HepG2 (cell line): ENCODE measurements around the gene CIITA. TPM values are rescaled to one million over a fixed set of nuclear protein-coding genes. Genes with fewer than 3 reads are reported as not detected.

Experiments used
- ATAC-seq: fragments of 200-7000 bp; cut with Tn5 transposase; 3 replicates; pipeline ENCODE4 v1.9.1; 2020; ENCODE audit warnings: mild to moderate bottlenecking, moderate library complexity
- BruUV-seq: library from RNA; stranded (reverse); fragments of 400-500 nt; replicated peaks from 2 replicates; lab custom pipeline; 2021; lab: Mats Ljungman, UMichigan
- CTCF ChIA-PET: fragments of 300-600 bp; formaldehyde crosslinking; extraction: SDS; loops from one replicate; lab custom pipeline; 2021; ENCODE audit warnings: low total read pairs, inconsistent platforms, low intra/inter-chr PET ratio; lab: Yijun Ruan, JAX
- POLR2A ChIA-PET: fragments of 350-600 bp; sonication (Branson Sonifier 250); formaldehyde crosslinking; loops from one replicate; lab custom pipeline; 2020; ENCODE audit warnings: antibody characterized with exemption, inconsistent platforms; lab: Yijun Ruan, JAX
- DNase-seq: peaks from one replicate; pipeline ENCODE4 v3.0.0-alpha.2; 2015; ENCODE audit warnings: low spot score
- FAIRE-seq: peaks from 3 replicates; lab custom pipeline; 2011; peaks lifted over from hg19 to GRCh38; lab: Jason Lieb, UNC
- H2AFZ ChIP-seq: one replicate; pipeline ENCODE4 v1.6.1; 2011; ENCODE audit warnings: low read length, inconsistent platforms
- H3K27ac ChIP-seq: fragments of 300-600 bp; 3 replicates; pipeline ENCODE4 v1.8.0; 2011; ENCODE audit warnings: mixed run types, mild to moderate bottlenecking, mixed read lengths, low read length, inconsistent platforms; ENCODE audit not compliant: insufficient read depth; ENCODE audit errors: extremely low read length
- H3K27me3 ChIP-seq, 2 experiments: fragments of 200-600 bp in 1 of 2; 2 replicates in 1 of 2; 3 replicates in 1 of 2; pipeline versions ENCODE4 v1.6.0 to v1.8.0; 2011; ENCODE audit warnings: low read length in 2 of 2, mild to moderate bottlenecking in 2 of 2, moderate library complexity in 2 of 2, inconsistent platforms in 1 of 2; ENCODE audit not compliant: insufficient read depth in 2 of 2, control insufficient read depth in 1 of 2
- H3K36me3 ChIP-seq, 2 experiments: fragments of 200-600 bp in 1 of 2; replicated peaks in 1 of 2; 2 replicates in 1 of 2; 3 replicates in 1 of 2; pipeline versions ENCODE4 v1.5.1 to v1.8.0; 2011; ENCODE audit warnings: low read length in 2 of 2, inconsistent platforms in 1 of 2; ENCODE audit not compliant: insufficient read depth in 2 of 2, control insufficient read depth in 1 of 2
- H3K4me1 ChIP-seq: 2 replicates; pipeline ENCODE4 v1.5.1; 2012; ENCODE audit warnings: low read length, inconsistent platforms; ENCODE audit not compliant: insufficient read depth
- H3K4me2 ChIP-seq: 2 replicates; pipeline ENCODE4 v1.6.0; 2011; ENCODE audit warnings: low read depth, low read length, inconsistent platforms
- H3K4me3 ChIP-seq, 3 experiments: fragments of 200-600 bp in 1 of 3; sonication (generic), shearing (Covaris generic) in 1 of 3; replicated peaks in 1 of 3; 2 replicates each; pipeline ENCODE4 v1.5.1; 2011 to 2016; ENCODE audit warnings: low read length in 3 of 3, inconsistent platforms in 2 of 3, low read depth in 2 of 3, mild to moderate bottlenecking in 2 of 3, control low read depth in 1 of 3, mixed read lengths in 1 of 3; ENCODE audit not compliant: insufficient read depth in 1 of 3
- H3K79me2 ChIP-seq: one replicate; pipeline ENCODE4 v1.6.1; 2011; ENCODE audit warnings: low read length, inconsistent platforms; ENCODE audit not compliant: insufficient read depth
- H3K9ac ChIP-seq: 2 replicates; pipeline ENCODE4 v1.6.0; 2011; ENCODE audit warnings: mild to moderate bottlenecking, low read depth, low read length, inconsistent platforms; ENCODE audit not compliant: insufficient read depth
- H3K9me3 ChIP-seq: 2 replicates; pipeline ENCODE4 v1.5.1; 2012; ENCODE audit warnings: mild to moderate bottlenecking, low read length
- H4K20me1 ChIP-seq: 2 replicates; pipeline ENCODE4 v1.6.0; 2011; ENCODE audit warnings: inconsistent platforms, mild to moderate bottlenecking, low read length, moderate library complexity; ENCODE audit not compliant: insufficient read depth
- NCOA5 ChIP-seq: sonication (generic); formaldehyde crosslinking; IDR thresholded peaks from 2 replicates; pipeline ENCODE4 v1.4.0; 2020; ENCODE audit warnings: missing genetic modification reagents
- NFIC ChIP-seq: IDR thresholded peaks from 2 replicates; pipeline ENCODE4 v1.6.1; 2012; ENCODE audit warnings: mild to moderate bottlenecking, low read length, inconsistent platforms
- RBM39 ChIP-seq: fragments of 200-400 bp; formaldehyde crosslinking; IDR thresholded peaks from one replicate; pipeline ENCODE4 v1.6.1; 2018; ENCODE audit warnings: antibody characterized with exemption, mild to moderate bottlenecking, low read depth, low read length; ENCODE audit not compliant: poor library complexity, severe bottlenecking
- YEATS2 ChIP-seq: sonication (generic); formaldehyde crosslinking; IDR thresholded peaks from 2 replicates; pipeline ENCODE4 v1.4.0; 2020; ENCODE audit warnings: missing genetic modification reagents, borderline replicate concordance
- ZBTB20 ChIP-seq: sonication (generic); formaldehyde crosslinking; IDR thresholded peaks from 2 replicates; pipeline ENCODE4 v1.8.1; 2023; ENCODE audit warnings: missing genetic modification reagents, low read depth, mild to moderate bottlenecking, borderline replicate concordance
- ZFP36L2 ChIP-seq: sonication (generic); formaldehyde crosslinking; IDR thresholded peaks from 2 replicates; pipeline ENCODE4 v1.4.0; 2020; ENCODE audit warnings: missing genetic modification reagents
- ZFP82 ChIP-seq: sonication (generic); formaldehyde crosslinking; IDR thresholded peaks from 2 replicates; pipeline ENCODE4 v1.5.1; 2020; ENCODE audit warnings: mild to moderate bottlenecking, missing genetic modification reagents, borderline replicate concordance
- ZNF17 ChIP-seq: sonication (generic); formaldehyde crosslinking; IDR thresholded peaks from 2 replicates; pipeline ENCODE4 v1.5.0; 2020; ENCODE audit warnings: mild to moderate bottlenecking, missing genetic modification reagents
- ZNF451 ChIP-seq: sonication (generic); formaldehyde crosslinking; IDR thresholded peaks from 2 replicates; pipeline ENCODE4 v1.5.0; 2020; ENCODE audit warnings: mild to moderate bottlenecking, missing genetic modification reagents
- ZSCAN25 ChIP-seq: sonication (generic); formaldehyde crosslinking; IDR thresholded peaks from 2 replicates; pipeline ENCODE4 v1.8.0; 2022; ENCODE audit warnings: mild to moderate bottlenecking, missing genetic modification reagents
- WGBS: methylation state at CpG from one replicate; pipeline ENCODE4 v1.1.6; 2017; ENCODE audit warnings: low lambda C conversion rate; 5-methylcytosine and 5-hydroxymethylcytosine counted together
- in situ Hi-C: cut with HindIII; loops from 2 replicates; pipeline ENCODE4 v1.10.0; 2017; ENCODE audit warnings: low pct_unique_long_range_greater_than_20kb; ENCODE audit not compliant: extremely low pct_ligation_motif_present
- intact Hi-C: fragments of 100-400 bp; cut with micrococcal nuclease; formaldehyde crosslinking; loops from one replicate; pipeline ENCODE4 v1.10.0; 2022; ENCODE audit not compliant: unreplicated experiment
- polyA plus RNA-seq, 8 experiments: library from polyadenylated mRNA; depleted of rRNA in 3 of 8; stranded (reverse) in 7 of 8; unstranded in 1 of 8; fragments of >200 nt; fragmentation: Illumina TruSeq in 4 of 8; extraction: Trizol in 4 of 8; gene quantifications; 2 replicates each; pipeline versions ENCODE4 v1.2.1 to v1.2.3, GENCODE V29; 2011 to 2016; ENCODE audit warnings: low read depth in 4 of 8, missing spikeins in 1 of 8, mixed read lengths in 1 of 8; ENCODE audit not compliant: insufficient read depth in 1 of 8
- total RNA-seq, 5 experiments: library from RNA; depleted of rRNA; stranded (reverse); fragments of >200 nt; fragmentation: Illumina TruSeq; extraction: Trizol; gene quantifications; 2 replicates each; pipeline ENCODE4 v1.2.3, GENCODE V29; 2016; ENCODE audit warnings: low read depth in 1 of 5
- TF ChIP-seq, protein P1 (sequence below): IDR thresholded peaks from 2 replicates; pipeline ENCODE4 v1.6.1; 2016; ENCODE audit warnings: missing compliant biosample characterization, missing genetic modification reagents, borderline replicate concordance

The CIITA gene
- total and polyA plus RNA-seq, 2 of the 13 experiments (the other 11 are each of a cell fraction or from before 2014, with no cell fraction given) = 0.08 to 0.09 TPM

GRCh38 chr16:10883004-10883403 is 6.0 kb downstream of the CIITA start:
- Histone ChIP-seq H3K4me3 (no peak overlapping the region), H3K4me2 (no peak overlapping the region), H2AFZ (no peak overlapping the region), H3K79me2 (no peaks in the 10 kb centered on the region), H3K9ac (no peak overlapping the region), H3K9me3 (no peaks in the 10 kb centered on the region), H3K36me3 (no peaks in the 10 kb centered on the region), H3K27me3 (peaks cover 6 to 23% of the 10 kb centered on the region in 2 experiments; a peak in 4 of 5 replicates), H3K4me1 (no peaks in the 10 kb centered on the region), H3K27ac (no peak overlapping the region), H4K20me1 (no peaks in the 10 kb centered on the region)
- BruUV-seq = no TSS peak
- no peak for FAIRE-seq
- no peak for TF ChIP-seq RBM39
- TF ChIP-seq ZBTB20 (CRISPR knock-in tag) = no peak
- TF ChIP-seq NFIC = no peak
- TF ChIP-seq NCOA5 = no peak
- TF ChIP-seq ZFP82 = no peak
- no peak for TF ChIP-seq YEATS2 (CRISPR knock-in tag)
- no peak for TF ChIP-seq ZNF17 (CRISPR knock-in tag)
- TF ChIP-seq, protein P1, sequence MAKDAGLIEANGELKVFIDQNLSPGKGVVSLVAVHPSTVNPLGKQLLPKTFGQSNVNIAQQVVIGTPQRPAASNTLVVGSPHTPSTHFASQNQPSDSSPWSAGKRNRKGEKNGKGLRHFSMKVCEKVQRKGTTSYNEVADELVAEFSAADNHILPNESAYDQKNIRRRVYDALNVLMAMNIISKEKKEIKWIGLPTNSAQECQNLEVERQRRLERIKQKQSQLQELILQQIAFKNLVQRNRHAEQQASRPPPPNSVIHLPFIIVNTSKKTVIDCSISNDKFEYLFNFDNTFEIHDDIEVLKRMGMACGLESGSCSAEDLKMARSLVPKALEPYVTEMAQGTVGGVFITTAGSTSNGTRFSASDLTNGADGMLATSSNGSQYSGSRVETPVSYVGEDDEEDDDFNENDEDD = no peak
- no peak for TF ChIP-seq ZFP36L2 (CRISPR knock-in tag)
- TF ChIP-seq ZSCAN25 (CRISPR knock-in tag) = no peak
- no peak for TF ChIP-seq ZNF451 (CRISPR knock-in tag)
- no peak for DNase-seq
- no peak for ATAC-seq
- WGBS = 44% methylated on average over 7 of the region's 7 CpGs
- intact Hi-C loops = no loop called here
- ChIA-PET CTCF (no interaction called here), POLR2A (no interaction called here)
- in situ Hi-C loops = no loop called here
